Measurements from ENCODE around the gene HHIPL2.

HHIPL2 gene

GRCh38 chr1:222547944-222548671 lies at the start of gene HHIPL2:
HHIPL2 (minus strand) TSS chr1:222548104; CDS start chr1:222548044, 60 bp downstream.
- no peak for DNase-seq

- no peak for DNase-seq
These were observed 48.8 kb upstream of the HHIPL2 start for GRCh38 chr1:222596696-222597095.

GRCh38 chr1:222594789-222595188 lies 46.9 kb upstream of the HHIPL2 start:
- no peak for DNase-seq

GRCh38 chr1:222592171-222592570 lies 44.3 kb upstream of the HHIPL2 start:
- no peak for DNase-seq

GRCh38 chr1:222589462-222590302 lies 41.8 kb upstream of the HHIPL2 start, which contains the start of gene TAF1A:
TAF1A (minus strand) TSS chr1:222589933.
- peak; percentile 91 for DNase-seq

GRCh38 chr1:222588135-222588534 lies 40.2 kb upstream of the HHIPL2 start:
- no peak for DNase-seq

- no peak for DNase-seq
These were observed 38.9 kb upstream of the HHIPL2 start for GRCh38 chr1:222586842-222587241.

GRCh38 chr1:222583079-222583478 lies 35.2 kb upstream of the HHIPL2 start:
- DNase-seq: no peak

GRCh38 chr1:222582099-222582774 lies 34.3 kb upstream of the HHIPL2 start:
- DNase-seq: no peak

GRCh38 chr1:222579316-222579715 lies 31.4 kb upstream of the HHIPL2 start:
- DNase-seq: no peak

- no peak for DNase-seq
These were observed 22.9 kb upstream of the HHIPL2 start for GRCh38 chr1:222570837-222571236.

- DNase-seq: no peak
These were observed 13.8 kb upstream of the HHIPL2 start for GRCh38 chr1:222561656-222562055.

- DNase-seq: no peak
These were observed 9.7 kb upstream of the HHIPL2 start for GRCh38 chr1:222557574-222557973.

- no peak for DNase-seq
These were observed 9.2 kb upstream of the HHIPL2 start for GRCh38 chr1:222557148-222557547.

- no peak for DNase-seq
These were observed 8.2 kb upstream of the HHIPL2 start for GRCh38 chr1:222555992-222556615.

GRCh38 chr1:222554177-222554576 lies 6.3 kb upstream of the HHIPL2 start:
- no peak for DNase-seq

GRCh38 chr1:222552882-222553281 lies 5.0 kb upstream of the HHIPL2 start:
- DNase-seq: no peak

- no peak for DNase-seq
These were observed 667 bp downstream of the HHIPL2 start for GRCh38 chr1:222547260-222547614.

GRCh38 chr1:222546548-222547259 lies 1.2 kb downstream of the HHIPL2 start:
- DNase-seq: no peak

GRCh38 chr1:222546091-222546490 lies 1.8 kb downstream of the HHIPL2 start:
- DNase-seq: no peak

- DNase-seq: no peak
These were observed 4.1 kb downstream of the HHIPL2 start for GRCh38 chr1:222543817-222544216.

- DNase-seq: no peak
These were observed 7.3 kb downstream of the HHIPL2 start for GRCh38 chr1:222540598-222540995.
